Gastrocnemius medialis (tissue), 4 donors: ENCODE data around the gene MED27.

Experiments used
- POLR2A ChIP-seq, 2 donors: fragments of 450-650 bp; IDR thresholded peaks; one replicate each; pipeline ENCODE4 v1.6.1; 2017; ENCODE audit warnings: antibody characterized with exemption in 2 of 2, mild to moderate bottlenecking in 2 of 2, moderate library complexity in 2 of 2
- TF ChIP-seq, protein P1 (sequence below), 5 experiments: fragments of 450-650 bp in 3 of 5; fragments of 200-600 bp in 2 of 5; sonication (generic) in 2 of 5; IDR thresholded peaks in 4 of 5; conservative IDR thresholded peaks in 1 of 5; 1 replicate in 4 of 5; 2 replicates in 1 of 5; pipeline ENCODE4 v1.5.1; 2016 to 2019; ENCODE audit warnings: antibody characterized with exemption in 5 of 5, mild to moderate bottlenecking in 3 of 5, moderate library complexity in 3 of 5

DNA sequence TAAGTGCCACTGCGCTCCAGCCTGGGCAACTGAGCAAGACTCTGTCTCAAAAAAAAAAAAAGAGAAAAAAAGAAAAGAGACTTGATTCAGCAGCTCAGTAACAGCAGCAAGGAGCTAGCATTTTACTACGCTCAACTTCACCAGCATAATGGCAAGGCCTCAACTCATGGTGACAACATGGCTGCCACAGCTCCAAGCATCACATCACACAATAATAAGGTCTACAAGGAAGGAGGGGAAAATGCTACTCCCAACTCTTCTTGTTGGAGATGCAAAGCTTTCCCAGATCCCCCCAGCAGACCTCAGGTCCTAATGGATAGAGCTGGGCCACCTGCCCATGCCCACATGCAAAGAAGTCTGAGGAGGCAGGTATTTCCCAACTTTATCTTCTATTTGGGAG lies 253.6 kb downstream of the MED27 start:
- TF ChIP-seq, protein P1, sequence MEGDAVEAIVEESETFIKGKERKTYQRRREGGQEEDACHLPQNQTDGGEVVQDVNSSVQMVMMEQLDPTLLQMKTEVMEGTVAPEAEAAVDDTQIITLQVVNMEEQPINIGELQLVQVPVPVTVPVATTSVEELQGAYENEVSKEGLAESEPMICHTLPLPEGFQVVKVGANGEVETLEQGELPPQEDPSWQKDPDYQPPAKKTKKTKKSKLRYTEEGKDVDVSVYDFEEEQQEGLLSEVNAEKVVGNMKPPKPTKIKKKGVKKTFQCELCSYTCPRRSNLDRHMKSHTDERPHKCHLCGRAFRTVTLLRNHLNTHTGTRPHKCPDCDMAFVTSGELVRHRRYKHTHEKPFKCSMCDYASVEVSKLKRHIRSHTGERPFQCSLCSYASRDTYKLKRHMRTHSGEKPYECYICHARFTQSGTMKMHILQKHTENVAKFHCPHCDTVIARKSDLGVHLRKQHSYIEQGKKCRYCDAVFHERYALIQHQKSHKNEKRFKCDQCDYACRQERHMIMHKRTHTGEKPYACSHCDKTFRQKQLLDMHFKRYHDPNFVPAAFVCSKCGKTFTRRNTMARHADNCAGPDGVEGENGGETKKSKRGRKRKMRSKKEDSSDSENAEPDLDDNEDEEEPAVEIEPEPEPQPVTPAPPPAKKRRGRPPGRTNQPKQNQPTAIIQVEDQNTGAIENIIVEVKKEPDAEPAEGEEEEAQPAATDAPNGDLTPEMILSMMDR (IDR thresholded peaks at IDR 0.05 in 4 of 5, conservative IDR thresholded peaks at IDR 0.05 in 1 of 5) = no peak
- TF ChIP-seq POLR2A (IDR thresholded peaks at IDR 0.05) = no peak
